HG03108 (cell line): ENCODE results near the gene TP53AIP1.

Source experiments
- ATAC-seq: cut with Tn5 transposase; IDR thresholded peaks from one replicate; pipeline ENCODE4 v1.9.1; 2021; ENCODE audit warnings: moderate library complexity; ENCODE audit not compliant: unreplicated experiment

Gene TP53AIP1

GRCh38 chr11:128892866-128893565 lies 49.7 kb downstream of the TP53AIP1 start:
- ATAC-seq: no peak

GRCh38 chr11:128891913-128892398 lies 50.7 kb downstream of the TP53AIP1 start:
- no peak for ATAC-seq

- ATAC-seq: no peak
These were observed 51.9 kb downstream of the TP53AIP1 start, which contains the start of gene KCNJ5 for GRCh38 chr11:128890543-128891368. TSS of gene KCNJ5 (plus strand) at chr11:128891356. CDS start at chr11:128911274, 19,918 bp downstream.

- no peak for ATAC-seq
These were observed 52.5 kb downstream of the TP53AIP1 start for GRCh38 chr11:128890216-128890542.

GRCh38 chr11:128889657-128890213 lies 52.9 kb downstream of the TP53AIP1 start:
- ATAC-seq: no peak

GRCh38 chr11:128888034-128888985 lies 54.4 kb downstream of the TP53AIP1 start:
- no peak for ATAC-seq

- ATAC-seq: no peak
These were observed 56.1 kb downstream of the TP53AIP1 start for GRCh38 chr11:128886406-128887124.
